ENCODE data around the gene C16orf96.

C16orf96 gene

DNA sequence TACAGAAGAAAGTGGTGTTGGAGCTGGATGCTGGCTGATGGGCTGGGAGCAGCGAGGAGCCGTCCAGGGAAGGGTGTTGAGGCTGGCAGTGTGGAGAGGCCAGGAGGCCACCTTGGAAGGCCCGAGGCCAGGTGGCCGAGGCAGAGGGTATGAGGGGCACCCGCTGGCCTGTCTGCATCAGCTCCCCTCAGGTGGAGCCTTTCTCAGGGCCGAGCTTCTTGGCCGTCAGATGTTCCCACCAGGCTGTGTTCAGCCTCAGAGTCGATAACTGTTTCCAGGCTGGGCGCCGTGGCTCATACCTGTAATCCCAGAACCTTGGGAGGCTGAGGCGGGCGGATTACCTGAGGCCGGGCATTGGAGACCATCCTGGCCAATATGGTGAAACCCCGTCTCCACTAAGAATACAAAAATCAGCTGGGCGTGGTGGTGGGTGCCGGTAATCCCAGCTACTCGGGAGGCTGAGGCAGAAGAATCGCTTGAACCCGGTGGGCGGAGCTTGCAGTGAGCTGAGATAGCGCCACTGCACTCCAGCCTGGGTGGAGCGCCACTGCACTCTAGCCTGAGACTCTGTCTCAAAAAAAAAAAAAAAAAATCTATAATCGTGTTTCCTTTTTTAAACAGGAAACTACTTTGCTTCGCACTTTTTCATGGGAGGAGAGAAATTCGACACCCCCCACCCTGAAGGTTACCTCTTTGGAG is 93.8 kb downstream of the C16orf96 start:
- peaks cover 28% of the 10 kb centered on the region for H3K4me1 ChIP-seq (ENCODE audit: control insufficient read depth, insufficient read depth, low read length)
- H3K9ac ChIP-seq (ENCODE audit: low read length), result no peak overlapping the region
- H3K36me3 ChIP-seq (ENCODE audit: control insufficient read depth, insufficient read depth, low read length), result no peaks in the 10 kb centered on the region
- H3K27me3 ChIP-seq (ENCODE audit: control insufficient read depth, insufficient read depth, low read length), result no peaks in the 10 kb centered on the region
- H3K9me3 ChIP-seq (ENCODE audit: control insufficient read depth, low read length), result no peaks in the 10 kb centered on the region
- no peak overlapping the region for H3K4me3 ChIP-seq (ENCODE audit: low read length)

All from mucosa of stomach (tissue), 1 donor.